Measurements from ENCODE around the gene STPG3.

DNA sequence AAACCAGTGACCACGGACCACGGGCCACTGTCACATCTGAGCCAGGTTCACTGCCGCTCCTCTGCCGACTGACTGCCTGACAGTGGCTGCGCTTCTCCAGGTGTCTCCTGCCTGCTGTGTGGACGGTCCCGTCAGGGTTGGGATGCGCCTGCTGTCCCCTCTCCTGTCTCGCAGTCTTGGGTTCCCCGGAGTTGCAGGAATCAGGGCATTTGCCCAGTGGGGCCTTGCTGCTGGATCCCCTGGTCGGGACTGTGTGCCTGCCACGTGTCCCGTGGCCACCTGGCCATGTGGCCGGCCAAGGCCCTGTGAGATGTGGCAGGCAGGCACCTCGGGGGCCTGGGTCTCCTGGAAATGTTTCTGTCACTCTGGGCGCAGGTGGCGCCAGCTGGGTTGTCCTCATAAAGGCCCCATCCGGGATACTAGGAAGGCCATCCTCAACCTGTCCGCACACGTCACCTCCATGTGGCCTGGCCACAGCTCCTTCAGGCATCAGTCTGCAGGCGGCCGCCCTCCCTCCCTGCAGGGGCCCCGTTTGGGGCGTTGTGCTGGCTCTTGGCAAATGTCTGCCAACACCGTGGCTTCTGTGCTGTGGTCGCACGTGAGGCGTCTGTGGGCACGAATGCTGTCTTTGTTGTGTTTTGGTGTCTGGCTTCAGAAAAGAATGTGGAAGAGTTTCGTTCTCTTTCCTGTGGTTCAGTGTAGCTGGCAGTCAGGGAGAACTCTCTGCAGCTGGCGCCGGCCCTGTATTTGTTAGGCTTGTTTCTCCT, 20.0 kb downstream of the STPG3 start:
- TF ChIP-seq SIN3A (IDR thresholded peaks at IDR 0.05; ENCODE audit: borderline replicate concordance, insufficient read depth, low read length) = no peak
- no peak for TF ChIP-seq TAF1 (IDR thresholded peaks at IDR 0.05; ENCODE audit: borderline replicate concordance, insufficient read depth, low read length)

Measured in PFSK-1 (cell line).